SU-DHL-6 (cell line): ENCODE measurements around the gene ASPHD2.

Experiments
- H2AFZ ChIP-seq: fragments of 200-600 bp; sonication (generic); 2 replicates; pipeline ENCODE4 v1.6.1; 2014; ENCODE audit warnings: low read depth, mild to moderate bottlenecking, moderate library complexity, mixed read lengths, antibody characterized with exemption, low read length; ENCODE audit not compliant: severe bottlenecking
- H3F3A ChIP-seq: fragments of 200-600 bp; shearing (Covaris generic); 2 replicates; pipeline ENCODE4 v1.6.0; 2016; ENCODE audit warnings: antibody characterized with exemption, mild to moderate bottlenecking; ENCODE audit not compliant: insufficient read depth
- H3K27ac ChIP-seq: fragments of 200-600 bp; sonication (generic); 2 replicates; pipeline ENCODE4 v1.5.1; 2016; ENCODE audit warnings: low read depth, mild to moderate bottlenecking, low read length, moderate library complexity, mixed read lengths
- H3K27me3 ChIP-seq: fragments of 200-600 bp; sonication (generic), shearing (Covaris generic); 2 replicates; pipeline ENCODE4 v1.6.0; 2014; ENCODE audit warnings: mild to moderate bottlenecking, low read length
- H3K36me3 ChIP-seq: fragments of 200-600 bp; sonication (generic); 2 replicates; pipeline ENCODE4 v1.6.1; 2014; ENCODE audit warnings: mild to moderate bottlenecking, low read length, mixed read lengths
- H3K4me2 ChIP-seq: fragments of 300-600, 200-600 bp; shearing (Covaris generic), sonication (generic); 2 replicates; pipeline ENCODE4 v1.6.0; 2014; ENCODE audit warnings: low read length, low read depth, mild to moderate bottlenecking; ENCODE audit not compliant: poor library complexity, severe bottlenecking
- H3K4me3 ChIP-seq: fragments of 200-600 bp; sonication (generic); 2 replicates; pipeline ENCODE4 v1.5.1; 2014; ENCODE audit warnings: antibody characterized with exemption, low read length, mild to moderate bottlenecking, mixed read lengths; ENCODE audit not compliant: insufficient read depth, poor library complexity, severe bottlenecking
- H3K79me2 ChIP-seq: fragments of 200-600 bp; sonication (generic); 2 replicates; pipeline ENCODE4 v1.6.1; 2014; ENCODE audit warnings: mild to moderate bottlenecking, low read length, moderate library complexity; ENCODE audit not compliant: insufficient read depth
- H3K9ac ChIP-seq: fragments of 200-600 bp; sonication (generic); 2 replicates; pipeline ENCODE4 v1.7.0; 2014; ENCODE audit warnings: mild to moderate bottlenecking, low read length
- H3K9me2 ChIP-seq: fragments of 200-600 bp; sonication (generic); replicated peaks from 2 replicates; pipeline ENCODE4 v1.6.1; 2014; ENCODE audit warnings: low read length; ENCODE audit not compliant: insufficient read depth
- H3K9me3 ChIP-seq: fragments of 200-600 bp; sonication (generic); 2 replicates; pipeline ENCODE4 v1.6.1; 2014; ENCODE audit warnings: low read length, mixed read lengths; ENCODE audit not compliant: insufficient read depth
- H4K20me1 ChIP-seq: fragments of 200-600 bp; sonication (generic); 2 replicates; pipeline ENCODE4 v1.6.1; 2014; ENCODE audit warnings: low read depth, mild to moderate bottlenecking, antibody characterized with exemption, low read length, moderate library complexity, mixed read lengths
- EZH2phosphoT487 ChIP-seq: fragments of 200-600 bp; sonication (generic), shearing (Covaris generic); conservative IDR thresholded peaks from 2 replicates; pipeline ENCODE4 v1.6.1; 2018; ENCODE audit warnings: mild to moderate bottlenecking, antibody characterized with exemption, low read length, moderate library complexity, mixed read lengths
- TF ChIP-seq, protein P1 (sequence below): fragments of 200-600 bp; sonication (generic); IDR thresholded peaks from one replicate; pipeline ENCODE4 v1.5.1; 2017; ENCODE audit warnings: antibody characterized with exemption, mild to moderate bottlenecking, low read length, moderate library complexity; ENCODE audit not compliant: insufficient read depth, poor library complexity, severe bottlenecking

Gene ASPHD2

GRCh38 chr22:26448334-26448733 is 19.3 kb downstream of the ASPHD2 start:
- Histone ChIP-seq H3K4me3 (no peak overlapping the region), H3K27me3 (no peaks in the 10 kb centered on the region), H3K27ac (no peak overlapping the region), H2AFZ (no peak overlapping the region), H3K9me3 (no peaks in the 10 kb centered on the region), H3F3A (no peaks in the 10 kb centered on the region), H3K9ac (no peak overlapping the region), H3K4me2 (no peak overlapping the region), H4K20me1 (no peaks in the 10 kb centered on the region), H3K79me2 (no peaks in the 10 kb centered on the region), H3K9me2 (no peaks in the 10 kb centered on the region), H3K36me3 (0 out of 2 replicates have a peak, but pooled peaks cover 2% of the 10 kb centered on the region)
- TF ChIP-seq, protein P1, sequence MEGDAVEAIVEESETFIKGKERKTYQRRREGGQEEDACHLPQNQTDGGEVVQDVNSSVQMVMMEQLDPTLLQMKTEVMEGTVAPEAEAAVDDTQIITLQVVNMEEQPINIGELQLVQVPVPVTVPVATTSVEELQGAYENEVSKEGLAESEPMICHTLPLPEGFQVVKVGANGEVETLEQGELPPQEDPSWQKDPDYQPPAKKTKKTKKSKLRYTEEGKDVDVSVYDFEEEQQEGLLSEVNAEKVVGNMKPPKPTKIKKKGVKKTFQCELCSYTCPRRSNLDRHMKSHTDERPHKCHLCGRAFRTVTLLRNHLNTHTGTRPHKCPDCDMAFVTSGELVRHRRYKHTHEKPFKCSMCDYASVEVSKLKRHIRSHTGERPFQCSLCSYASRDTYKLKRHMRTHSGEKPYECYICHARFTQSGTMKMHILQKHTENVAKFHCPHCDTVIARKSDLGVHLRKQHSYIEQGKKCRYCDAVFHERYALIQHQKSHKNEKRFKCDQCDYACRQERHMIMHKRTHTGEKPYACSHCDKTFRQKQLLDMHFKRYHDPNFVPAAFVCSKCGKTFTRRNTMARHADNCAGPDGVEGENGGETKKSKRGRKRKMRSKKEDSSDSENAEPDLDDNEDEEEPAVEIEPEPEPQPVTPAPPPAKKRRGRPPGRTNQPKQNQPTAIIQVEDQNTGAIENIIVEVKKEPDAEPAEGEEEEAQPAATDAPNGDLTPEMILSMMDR = no peak
- TF ChIP-seq EZH2phosphoT487 = no peak

DNA sequence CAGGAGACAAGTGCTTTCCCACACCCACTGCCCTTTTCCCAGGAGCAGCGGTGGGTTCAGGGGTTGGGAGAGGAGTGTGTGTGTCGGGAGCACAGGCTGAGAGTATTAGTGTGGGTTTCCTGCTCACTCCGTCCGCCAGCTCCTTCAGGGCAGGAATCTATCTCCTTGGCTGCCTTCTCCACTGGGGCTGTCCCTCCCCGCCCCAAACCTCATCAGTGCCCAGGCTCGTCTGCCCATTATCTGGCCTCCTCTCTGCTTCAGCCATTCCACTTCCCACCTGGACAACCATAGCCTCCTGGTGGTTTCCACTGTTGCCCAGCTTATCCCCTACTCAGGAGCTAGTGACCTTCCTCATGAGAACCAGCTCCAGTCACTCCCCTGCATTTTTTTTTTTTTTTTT is 19.9 kb downstream of the ASPHD2 start:
- H3K27ac ChIP-seq = no peak overlapping the region
- H3K9me2 ChIP-seq = no peaks in the 10 kb centered on the region
- H3K36me3 ChIP-seq = 0 out of 2 replicates have a peak, but pooled peaks cover 2% of the 10 kb centered on the region
- no peaks in the 10 kb centered on the region for H3K27me3 ChIP-seq
- no peaks in the 10 kb centered on the region for H3F3A ChIP-seq
- H3K9me3 ChIP-seq = no peaks in the 10 kb centered on the region
- H3K4me3 ChIP-seq = no peak overlapping the region
- no peaks in the 10 kb centered on the region for H4K20me1 ChIP-seq
- H2AFZ ChIP-seq = no peak overlapping the region
- H3K4me2 ChIP-seq = no peak overlapping the region
- H3K79me2 ChIP-seq = no peaks in the 10 kb centered on the region
- TF ChIP-seq EZH2phosphoT487 = no peak
- TF ChIP-seq, protein P1 = no peak
- H3K9ac ChIP-seq = no peak overlapping the region

DNA sequence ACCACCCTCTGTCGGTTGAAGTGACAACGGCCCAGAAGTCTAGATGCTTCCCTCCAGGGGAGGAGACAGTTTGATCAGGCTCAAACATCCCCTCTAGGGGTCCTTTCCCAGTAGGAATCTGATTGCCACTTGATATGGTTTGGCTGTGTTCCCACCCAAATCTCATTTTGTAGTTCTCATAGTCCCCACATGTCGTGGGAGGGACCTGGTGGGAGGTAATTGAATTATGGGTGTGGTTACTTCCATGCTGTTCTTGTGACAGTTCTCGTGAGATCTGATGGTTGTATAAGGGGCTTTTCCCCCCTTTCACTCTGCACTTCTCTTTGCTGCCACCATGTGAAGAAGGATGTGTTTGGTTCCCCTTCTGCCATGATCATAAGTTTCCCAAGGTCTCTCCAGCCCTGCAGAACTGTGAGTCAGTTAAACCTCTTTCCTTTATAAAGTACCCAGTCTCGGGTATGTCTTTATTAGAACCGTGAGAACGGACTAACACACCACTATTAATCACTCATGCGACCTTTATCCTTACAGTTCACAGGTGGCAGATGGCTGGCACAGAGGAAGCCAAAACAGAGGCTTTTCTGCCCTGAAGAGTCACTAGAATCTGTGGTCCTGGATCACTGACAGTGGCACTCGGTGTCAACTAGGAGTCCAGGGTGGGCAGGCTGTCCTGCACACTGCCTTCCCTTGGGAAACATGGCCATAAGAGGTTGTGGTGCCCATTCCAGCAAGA is 21.6 kb downstream of the ASPHD2 start:
- no peak overlapping the region for H3K27ac ChIP-seq
- no peak for TF ChIP-seq EZH2phosphoT487

GRCh38 chr22:26452236-26453016 is 23.4 kb downstream of the ASPHD2 start:
- H4K20me1 ChIP-seq = no peaks in the 10 kb centered on the region
- H3K27me3 ChIP-seq = no peaks in the 10 kb centered on the region
- H3K9me2 ChIP-seq = no peaks in the 10 kb centered on the region
- H3K27ac ChIP-seq = no peak overlapping the region
- no peak overlapping the region for H2AFZ ChIP-seq
- no peaks in the 10 kb centered on the region for H3K9me3 ChIP-seq
- TF ChIP-seq EZH2phosphoT487 = no peak
- TF ChIP-seq, protein P1 = no peak
- H3K79me2 ChIP-seq = no peaks in the 10 kb centered on the region
- H3K36me3 ChIP-seq = peaks cover 9% of the 10 kb centered on the region; the same call in 1 of the 2 replicates
- H3K4me3 ChIP-seq = no peak overlapping the region
- H3K4me2 ChIP-seq = no peak overlapping the region
- no peak overlapping the region for H3K9ac ChIP-seq
- H3F3A ChIP-seq = no peaks in the 10 kb centered on the region

More for the DNA sequence above, 21.6 kb downstream of the ASPHD2 start:
- Histone ChIP-seq H3K9me3 (no peaks in the 10 kb centered on the region), H3F3A (no peaks in the 10 kb centered on the region), H4K20me1 (no peaks in the 10 kb centered on the region), H3K36me3 (0 out of 2 replicates have a peak, but pooled peaks cover 2% of the 10 kb centered on the region), H3K79me2 (no peaks in the 10 kb centered on the region), H3K9me2 (no peaks in the 10 kb centered on the region), H3K9ac (no peak overlapping the region), H3K27me3 (no peaks in the 10 kb centered on the region), H3K4me3 (no peak overlapping the region), H2AFZ (no peak overlapping the region), H3K4me2 (no peak overlapping the region)
